Endothelial cell of umbilical vein (primary cell): Measurements from ENCODE around the gene UBASH3B.

Source experiments
- EZH2 ChIP-seq: IDR thresholded peaks from 2 replicates; pipeline ENCODE4 v1.6.1; 2012; ENCODE audit warnings: borderline replicate concordance, low read depth, mild to moderate bottlenecking, moderate library complexity, low read length, inconsistent platforms; ENCODE audit not compliant: severe bottlenecking
- FOS ChIP-seq: IDR thresholded peaks from 2 replicates; pipeline ENCODE4 v1.6.1; 2011; ENCODE audit warnings: mild to moderate bottlenecking, low read length, moderate library complexity, borderline replicate concordance; ENCODE audit not compliant: insufficient read depth
- GATA2 ChIP-seq: IDR thresholded peaks from 2 replicates; pipeline ENCODE4 v1.7.0; 2011; ENCODE audit warnings: low read depth, mild to moderate bottlenecking, moderate library complexity, mixed read lengths, low read length; ENCODE audit not compliant: insufficient read length, insufficient read depth
- JUN ChIP-seq: IDR thresholded peaks from 2 replicates; pipeline ENCODE4 v1.6.1; 2011; ENCODE audit warnings: borderline replicate concordance, low read depth; ENCODE audit not compliant: insufficient read length, insufficient read depth
- MYC ChIP-seq: IDR thresholded peaks from one replicate; pipeline ENCODE4 v1.6.1; 2011; ENCODE audit warnings: mild to moderate bottlenecking, low read depth, low read length
- POLR2A ChIP-seq: IDR thresholded peaks from 2 replicates; pipeline ENCODE4 v1.6.1; 2012; ENCODE audit warnings: low read depth, mild to moderate bottlenecking, control low read depth, low read length
- POLR2AphosphoS5 ChIP-seq: IDR thresholded peaks from 2 replicates; pipeline ENCODE4 v1.6.1; 2012; ENCODE audit warnings: low read depth, mild to moderate bottlenecking, control low read depth, low read length, moderate library complexity; ENCODE audit not compliant: insufficient read depth
- TF ChIP-seq, protein P1 (sequence below), 2 donors: IDR thresholded peaks; 1 replicate in 1 of 2; 2 replicates in 1 of 2; pipeline ENCODE4 v1.5.1; 2011; ENCODE audit warnings: low read length in 2 of 2, mild to moderate bottlenecking in 2 of 2, moderate library complexity in 2 of 2, control low read depth in 1 of 2, inconsistent platforms in 1 of 2, low read depth in 1 of 2; ENCODE audit not compliant: insufficient read depth in 1 of 2; ENCODE audit errors: extremely low read depth in 1 of 2
- TF ChIP-seq, protein P2 (sequence below): IDR thresholded peaks from 2 replicates; pipeline ENCODE4 v1.6.1; 2011; ENCODE audit not compliant: insufficient read depth, insufficient read length

DNA sequence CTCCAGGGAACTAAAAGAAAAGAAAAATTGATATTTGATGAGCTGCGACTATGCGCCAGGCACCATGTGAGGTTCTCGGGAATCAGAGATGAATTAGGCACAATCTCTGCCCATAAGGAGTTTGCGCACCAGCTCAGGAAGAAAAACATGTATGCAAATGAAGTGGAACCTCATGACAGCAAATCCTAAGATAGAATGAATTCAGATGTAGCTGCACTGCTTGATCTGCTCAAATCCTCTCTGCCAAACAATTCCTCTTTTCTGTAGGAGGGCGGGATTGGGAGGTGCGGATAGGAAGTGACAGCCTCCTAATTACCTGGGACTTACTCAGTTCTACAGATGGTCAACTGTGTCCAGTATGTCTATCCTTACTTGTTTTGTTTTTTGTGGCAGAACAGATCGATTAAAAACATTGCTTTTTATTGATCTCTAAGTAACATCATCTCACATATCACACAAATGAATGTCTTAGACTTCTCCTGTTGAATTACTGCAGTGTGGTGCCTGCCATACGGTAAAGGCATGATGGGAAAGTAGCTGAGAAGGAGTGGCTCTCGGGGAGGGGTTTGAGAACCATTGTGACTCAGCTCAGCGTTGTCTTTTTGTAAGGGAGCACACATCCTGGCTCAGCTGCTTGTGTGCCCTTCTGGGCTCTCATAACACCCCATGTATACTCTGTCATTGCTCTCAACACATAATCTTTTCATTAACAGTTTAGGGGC, 196.7 kb downstream of the UBASH3B start:
- TF ChIP-seq, protein P1, sequence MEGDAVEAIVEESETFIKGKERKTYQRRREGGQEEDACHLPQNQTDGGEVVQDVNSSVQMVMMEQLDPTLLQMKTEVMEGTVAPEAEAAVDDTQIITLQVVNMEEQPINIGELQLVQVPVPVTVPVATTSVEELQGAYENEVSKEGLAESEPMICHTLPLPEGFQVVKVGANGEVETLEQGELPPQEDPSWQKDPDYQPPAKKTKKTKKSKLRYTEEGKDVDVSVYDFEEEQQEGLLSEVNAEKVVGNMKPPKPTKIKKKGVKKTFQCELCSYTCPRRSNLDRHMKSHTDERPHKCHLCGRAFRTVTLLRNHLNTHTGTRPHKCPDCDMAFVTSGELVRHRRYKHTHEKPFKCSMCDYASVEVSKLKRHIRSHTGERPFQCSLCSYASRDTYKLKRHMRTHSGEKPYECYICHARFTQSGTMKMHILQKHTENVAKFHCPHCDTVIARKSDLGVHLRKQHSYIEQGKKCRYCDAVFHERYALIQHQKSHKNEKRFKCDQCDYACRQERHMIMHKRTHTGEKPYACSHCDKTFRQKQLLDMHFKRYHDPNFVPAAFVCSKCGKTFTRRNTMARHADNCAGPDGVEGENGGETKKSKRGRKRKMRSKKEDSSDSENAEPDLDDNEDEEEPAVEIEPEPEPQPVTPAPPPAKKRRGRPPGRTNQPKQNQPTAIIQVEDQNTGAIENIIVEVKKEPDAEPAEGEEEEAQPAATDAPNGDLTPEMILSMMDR (IDR thresholded peaks at IDR 0.05; ENCODE audit: extremely low read depth in 1 of 2, insufficient read depth in 1 of 2, low read depth in 1 of 2, low read length in 2 of 2): no peak
- no peak for TF ChIP-seq FOS
- TF ChIP-seq JUN: no peak
- TF ChIP-seq, protein P2, sequence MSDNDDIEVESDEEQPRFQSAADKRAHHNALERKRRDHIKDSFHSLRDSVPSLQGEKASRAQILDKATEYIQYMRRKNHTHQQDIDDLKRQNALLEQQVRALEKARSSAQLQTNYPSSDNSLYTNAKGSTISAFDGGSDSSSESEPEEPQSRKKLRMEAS: no peak
- no peak for TF ChIP-seq EZH2
- no peak for TF ChIP-seq POLR2AphosphoS5
- TF ChIP-seq POLR2A: no peak
- no peak for TF ChIP-seq MYC
- TF ChIP-seq GATA2: no peak
